ENCODE results near the gene MCRIP1.

- TF ChIP-seq POLR2AphosphoS5 (IDR thresholded peaks at IDR 0.05; ENCODE audit: low read length) (no peak), CUX1 (IDR thresholded peaks at IDR 0.05; ENCODE audit: insufficient replicate concordance, low read depth, low read length) (no peak), RAD21 (IDR thresholded peaks at IDR 0.05; ENCODE audit: insufficient read depth, low read depth, low read length) (no peak)
Observed at GRCh38 chr17:81828656-81829055, 4.4 kb downstream of the MCRIP1 start.
